ENCODE results near the gene ZNF628.

Gene ZNF628

DNA sequence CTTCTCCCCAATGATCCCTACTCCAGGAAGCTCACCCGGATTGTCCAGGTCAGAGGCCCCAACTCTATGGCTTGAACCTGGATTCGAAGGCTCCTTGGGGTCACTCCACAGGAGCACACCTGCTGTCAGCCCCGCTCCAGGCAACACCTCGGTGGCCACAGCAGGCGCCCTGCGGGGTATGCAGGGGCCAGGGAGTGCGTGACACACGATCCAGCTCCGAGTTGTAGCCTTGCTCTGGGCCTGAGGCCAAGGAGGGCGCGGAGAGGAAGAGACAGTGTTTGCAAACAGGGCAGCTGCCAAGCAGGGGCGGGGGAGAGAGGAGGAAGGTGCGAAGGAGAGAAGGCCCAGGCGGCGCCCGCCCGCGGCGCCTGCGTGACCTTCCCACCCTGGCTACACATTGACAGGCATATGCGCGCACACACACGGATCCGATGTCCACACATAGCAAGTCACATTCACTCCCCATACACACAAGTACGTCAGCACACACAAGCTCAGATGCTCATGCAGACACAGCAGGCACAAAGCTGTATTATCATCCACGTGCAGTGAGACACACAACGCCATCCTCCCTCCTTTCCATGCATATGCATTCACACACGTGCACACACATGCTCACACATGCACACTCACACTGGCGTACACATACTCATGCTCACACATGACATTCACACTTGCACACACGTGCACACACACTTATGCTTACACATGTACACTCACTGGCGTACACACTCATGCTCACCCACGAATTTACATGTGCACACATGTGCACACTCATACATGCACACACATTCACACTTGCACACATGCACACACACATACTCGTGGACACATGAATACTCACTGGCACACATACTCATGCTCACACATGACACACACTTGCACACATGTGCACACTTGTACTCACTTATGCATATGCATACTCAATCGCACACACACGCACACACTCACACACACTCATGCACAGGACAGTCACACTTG lies 50.1 kb downstream of the ZNF628 start:
- H3K27me3 ChIP-seq (ENCODE audit: control insufficient read depth, low read length): no peaks in the 10 kb centered on the region
- H3K4me2 ChIP-seq (ENCODE audit: low read length): no peak overlapping the region
- peaks cover 16% of the 10 kb centered on the region; the same call in 1 of the 2 replicates for H3K9me3 ChIP-seq (ENCODE audit: control insufficient read depth, insufficient read depth, low read length)
- no peaks in the 10 kb centered on the region for H3K36me3 ChIP-seq (ENCODE audit: control insufficient read depth, low read length)
- H3F3A ChIP-seq (ENCODE audit: control insufficient read depth, insufficient read depth): peaks cover 6% of the 10 kb centered on the region
- no peaks in the 10 kb centered on the region for H3K79me2 ChIP-seq (ENCODE audit: control insufficient read depth, low read length)
- H3K4me3 ChIP-seq (ENCODE audit: low read length): no peak overlapping the region
- no peak for TF ChIP-seq CTCF (IDR thresholded peaks at IDR 0.05; ENCODE audit: low read depth, low read length, poor library complexity, severe bottlenecking)
- H4K20me1 ChIP-seq (ENCODE audit: control insufficient read depth, insufficient read depth, low read depth, low read length): no peaks in the 10 kb centered on the region
- H3K9me2 ChIP-seq (replicated peaks; ENCODE audit: control insufficient read depth, low read length): no peaks in the 10 kb centered on the region
- H3K4me1 ChIP-seq (ENCODE audit: control insufficient read depth, low read length): no peaks in the 10 kb centered on the region
- H3K27ac ChIP-seq (ENCODE audit: low read depth, low read length): no peak overlapping the region

- Histone ChIP-seq H3K4me3 (ENCODE audit: low read length) (no peak overlapping the region), H3F3A (ENCODE audit: control insufficient read depth, insufficient read depth) (peaks cover 6% of the 10 kb centered on the region), H3K9me3 (ENCODE audit: control insufficient read depth, insufficient read depth, low read length) (peaks cover 16% of the 10 kb centered on the region; the same call in 1 of the 2 replicates), H3K27ac (ENCODE audit: low read depth, low read length) (no peak overlapping the region), H3K79me2 (ENCODE audit: control insufficient read depth, low read length) (no peaks in the 10 kb centered on the region), H3K4me1 (ENCODE audit: control insufficient read depth, low read length) (no peaks in the 10 kb centered on the region), H3K36me3 (ENCODE audit: control insufficient read depth, low read length) (no peaks in the 10 kb centered on the region), H3K27me3 (ENCODE audit: control insufficient read depth, low read length) (no peaks in the 10 kb centered on the region), H3K9me2 (replicated peaks; ENCODE audit: control insufficient read depth, low read length) (no peaks in the 10 kb centered on the region), H3K4me2 (ENCODE audit: low read length) (no peak overlapping the region), H4K20me1 (ENCODE audit: control insufficient read depth, insufficient read depth, low read depth, low read length) (no peaks in the 10 kb centered on the region)
- no peak for TF ChIP-seq CTCF (IDR thresholded peaks at IDR 0.05; ENCODE audit: low read depth, low read length, poor library complexity, severe bottlenecking)
- TF ChIP-seq EZH2phosphoT487 (IDR thresholded peaks at IDR 0.05; ENCODE audit: borderline replicate concordance, low read length): no peak
These were observed 51.0 kb downstream of the ZNF628 start for GRCh38 chr19:55527197-55528029.

DNA sequence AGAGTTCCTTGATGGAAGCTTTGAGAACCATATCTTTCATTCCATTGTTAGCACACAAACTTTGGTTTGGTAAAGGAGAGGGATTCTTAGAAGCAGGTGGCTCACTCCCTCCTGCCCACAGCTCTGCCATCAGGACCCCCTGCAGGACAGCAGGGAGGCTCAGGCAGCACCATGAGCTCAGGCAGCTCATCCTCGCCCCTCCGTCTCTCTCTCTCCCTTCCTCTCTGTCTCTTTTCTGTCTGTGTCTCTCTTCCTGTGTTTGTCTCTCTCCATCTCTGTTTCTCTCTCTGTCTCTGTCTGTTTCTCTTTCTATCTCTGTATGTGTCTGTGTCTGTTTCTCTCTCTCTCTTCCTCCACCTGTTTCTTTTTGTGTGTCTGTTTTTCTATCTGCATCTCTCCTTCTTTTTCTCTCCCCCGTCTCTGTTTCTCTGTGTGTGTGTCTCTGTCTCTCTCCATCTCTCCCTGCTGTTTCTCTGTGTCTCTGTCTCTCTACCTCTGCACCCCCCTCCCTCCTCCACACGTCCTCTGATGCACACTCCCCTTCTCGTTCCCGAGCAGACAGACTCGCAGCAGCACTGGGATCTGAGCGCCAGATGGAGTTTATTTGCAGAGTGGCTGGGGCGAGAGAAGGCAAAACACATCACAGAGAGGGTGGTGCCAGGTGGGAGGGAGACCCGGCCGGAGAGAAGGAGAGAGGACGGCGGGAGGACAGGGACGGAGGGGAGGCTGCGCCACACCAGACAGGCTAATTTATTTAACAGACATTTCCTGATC lies 51.8 kb downstream of the ZNF628 start:
- Histone ChIP-seq H3K4me1 (ENCODE audit: control insufficient read depth, low read length) (no peaks in the 10 kb centered on the region), H3K4me2 (ENCODE audit: low read length) (no peak overlapping the region), H3F3A (ENCODE audit: control insufficient read depth, insufficient read depth) (peaks cover 6% of the 10 kb centered on the region), H3K36me3 (ENCODE audit: control insufficient read depth, low read length) (no peaks in the 10 kb centered on the region), H3K27ac (ENCODE audit: low read depth, low read length) (no peak overlapping the region), H3K4me3 (ENCODE audit: low read length) (no peak overlapping the region), H3K9me3 (ENCODE audit: control insufficient read depth, insufficient read depth, low read length) (peaks cover 16% of the 10 kb centered on the region; the same call in 1 of the 2 replicates), H4K20me1 (ENCODE audit: control insufficient read depth, insufficient read depth, low read depth, low read length) (no peaks in the 10 kb centered on the region), H3K9me2 (replicated peaks; ENCODE audit: control insufficient read depth, low read length) (no peaks in the 10 kb centered on the region), H3K27me3 (ENCODE audit: control insufficient read depth, low read length) (no peaks in the 10 kb centered on the region), H3K79me2 (ENCODE audit: control insufficient read depth, low read length) (no peaks in the 10 kb centered on the region)
- TF ChIP-seq EZH2phosphoT487 (IDR thresholded peaks at IDR 0.05; ENCODE audit: borderline replicate concordance, low read length) (no peak), CTCF (IDR thresholded peaks at IDR 0.05; ENCODE audit: low read depth, low read length, poor library complexity, severe bottlenecking) (no peak)

All from DOHH2 (cell line).